ENCODE measurements around the gene BRCA1. TPM values are rescaled to one million over a fixed set of nuclear protein-coding genes. Genes with fewer than 3 reads are reported as not detected.
A peak's percentile ranks its signal among the peaks of the same experiment; 100 is the strongest.

The BRCA1 gene
- total and polyA plus RNA-seq, 2 donors (not counting 1 experiment from before 2014, with no cell fraction given), result 7.5 to 9.9 TPM

DNA sequence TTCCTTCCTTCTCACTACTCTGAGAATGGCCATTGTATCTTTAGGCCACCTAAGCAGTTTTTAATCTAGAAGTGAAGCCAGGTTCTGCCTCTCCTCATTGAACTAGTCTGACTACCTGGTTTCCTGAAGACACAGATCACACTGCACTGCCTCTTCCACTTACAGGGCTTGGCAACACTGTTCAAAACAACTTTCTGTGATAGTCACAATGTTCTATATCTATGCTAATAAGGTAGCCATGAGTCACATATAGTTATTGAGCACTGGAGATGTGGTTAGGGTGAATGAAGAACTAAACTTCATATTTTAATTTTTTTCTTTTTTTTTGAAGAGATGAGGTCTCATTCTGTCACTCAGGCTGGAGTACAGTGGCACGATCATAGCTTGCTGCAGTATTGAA, 73.2 kb downstream of the BRCA1 start:
- Histone ChIP-seq H3K4me3 (replicated peaks in 1 of 4; ENCODE audit: control extremely low read depth in 1 of 4, insufficient read depth in 1 of 4, low read depth in 3 of 4, low read length in 4 of 4) (no peak overlapping the region), H3K36me3 (ENCODE audit: control insufficient read depth, insufficient read depth, low read length) (no peaks in the 10 kb centered on the region), H3K9me3 (ENCODE audit: control insufficient read depth, insufficient read depth, low read depth, low read length) (no peaks in the 10 kb centered on the region), H3K4me2 (ENCODE audit: extremely low read depth, insufficient read depth, low read length) (no peak overlapping the region), H4K20me1 (ENCODE audit: control insufficient read depth, extremely low read depth, insufficient read depth, low read length) (no peaks in the 10 kb centered on the region), H3K27me3 (ENCODE audit: control insufficient read depth, insufficient read depth, low read length) (no peaks in the 10 kb centered on the region), H2AFZ (ENCODE audit: low read length) (no peak overlapping the region), H3K4me1 (ENCODE audit: control insufficient read depth, extremely low read depth, insufficient read depth, low read length) (no peaks in the 10 kb centered on the region), H3K9ac (ENCODE audit: insufficient read depth, low read length) (no peak overlapping the region), H3K27ac (ENCODE audit: insufficient read depth, low read length) (no peak overlapping the region), H3K79me2 (ENCODE audit: control insufficient read depth, insufficient read depth, low read length) (no peaks in the 10 kb centered on the region)
- DNase-seq (ENCODE audit: low read depth in 2 of 2), result peak in 1 of 2 donors; percentile 19
- TF ChIP-seq, protein P1, sequence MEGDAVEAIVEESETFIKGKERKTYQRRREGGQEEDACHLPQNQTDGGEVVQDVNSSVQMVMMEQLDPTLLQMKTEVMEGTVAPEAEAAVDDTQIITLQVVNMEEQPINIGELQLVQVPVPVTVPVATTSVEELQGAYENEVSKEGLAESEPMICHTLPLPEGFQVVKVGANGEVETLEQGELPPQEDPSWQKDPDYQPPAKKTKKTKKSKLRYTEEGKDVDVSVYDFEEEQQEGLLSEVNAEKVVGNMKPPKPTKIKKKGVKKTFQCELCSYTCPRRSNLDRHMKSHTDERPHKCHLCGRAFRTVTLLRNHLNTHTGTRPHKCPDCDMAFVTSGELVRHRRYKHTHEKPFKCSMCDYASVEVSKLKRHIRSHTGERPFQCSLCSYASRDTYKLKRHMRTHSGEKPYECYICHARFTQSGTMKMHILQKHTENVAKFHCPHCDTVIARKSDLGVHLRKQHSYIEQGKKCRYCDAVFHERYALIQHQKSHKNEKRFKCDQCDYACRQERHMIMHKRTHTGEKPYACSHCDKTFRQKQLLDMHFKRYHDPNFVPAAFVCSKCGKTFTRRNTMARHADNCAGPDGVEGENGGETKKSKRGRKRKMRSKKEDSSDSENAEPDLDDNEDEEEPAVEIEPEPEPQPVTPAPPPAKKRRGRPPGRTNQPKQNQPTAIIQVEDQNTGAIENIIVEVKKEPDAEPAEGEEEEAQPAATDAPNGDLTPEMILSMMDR (conservative IDR thresholded peaks at IDR 0.05 in 1 of 2, IDR thresholded peaks at IDR 0.05 in 1 of 2; ENCODE audit: low read depth in 1 of 2, low read length in 2 of 2), result no peak
- no peak for TF ChIP-seq EZH2 (IDR thresholded peaks at IDR 0.05; ENCODE audit: low read length, missing control alignments)

DNA sequence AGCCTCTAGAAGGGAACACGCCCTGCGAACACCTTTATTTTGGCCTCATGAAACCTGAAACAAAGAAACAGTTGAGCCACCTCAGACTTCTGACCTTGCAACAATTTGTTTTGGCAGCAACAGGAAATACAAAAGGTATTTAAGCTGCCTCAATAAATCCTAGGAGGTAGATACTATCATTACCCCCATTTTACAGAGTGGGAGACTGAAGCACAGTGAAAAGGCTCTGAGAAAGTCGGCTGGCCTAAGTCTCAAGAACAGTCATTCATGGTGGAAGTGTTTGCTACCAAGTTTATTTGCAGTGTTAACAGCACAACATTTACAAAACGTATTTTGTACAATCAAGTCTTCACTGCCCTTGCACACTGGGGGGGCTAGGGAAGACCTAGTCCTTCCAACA, 81.1 kb downstream of the BRCA1 start:
- no peak for TF ChIP-seq EZH2 (IDR thresholded peaks at IDR 0.05; ENCODE audit: low read length, missing control alignments)
- TF ChIP-seq, protein P1 (conservative IDR thresholded peaks at IDR 0.05 in 1 of 2, IDR thresholded peaks at IDR 0.05 in 1 of 2; ENCODE audit: low read depth in 1 of 2, low read length in 2 of 2), result no peak
- Histone ChIP-seq H3K4me3 (replicated peaks in 1 of 4; ENCODE audit: control extremely low read depth in 1 of 4, insufficient read depth in 1 of 4, low read depth in 3 of 4, low read length in 4 of 4) (no peak overlapping the region), H3K4me1 (ENCODE audit: control insufficient read depth, extremely low read depth, insufficient read depth, low read length) (no peaks in the 10 kb centered on the region), H2AFZ (ENCODE audit: low read length) (no peak overlapping the region), H3K27ac (ENCODE audit: insufficient read depth, low read length) (no peak overlapping the region), H4K20me1 (ENCODE audit: control insufficient read depth, extremely low read depth, insufficient read depth, low read length) (no peaks in the 10 kb centered on the region), H3K9me3 (ENCODE audit: control insufficient read depth, insufficient read depth, low read depth, low read length) (no peaks in the 10 kb centered on the region), H3K79me2 (ENCODE audit: control insufficient read depth, insufficient read depth, low read length) (no peaks in the 10 kb centered on the region), H3K4me2 (ENCODE audit: extremely low read depth, insufficient read depth, low read length) (no peak overlapping the region), H3K36me3 (ENCODE audit: control insufficient read depth, insufficient read depth, low read length) (no peaks in the 10 kb centered on the region), H3K9ac (ENCODE audit: insufficient read depth, low read length) (no peak overlapping the region), H3K27me3 (ENCODE audit: control insufficient read depth, insufficient read depth, low read length) (no peaks in the 10 kb centered on the region)
- DNase-seq (ENCODE audit: low read depth in 2 of 2), result no peak

GRCh38 chr17:43043307-43043706, 81.9 kb downstream of the BRCA1 start:
- no peak overlapping the region for H3K4me2 ChIP-seq (ENCODE audit: extremely low read depth, insufficient read depth, low read length)
- H3K36me3 ChIP-seq (ENCODE audit: control insufficient read depth, insufficient read depth, low read length), result no peaks in the 10 kb centered on the region
- H3K79me2 ChIP-seq (ENCODE audit: control insufficient read depth, insufficient read depth, low read length), result no peaks in the 10 kb centered on the region
- no peaks in the 10 kb centered on the region for H4K20me1 ChIP-seq (ENCODE audit: control insufficient read depth, extremely low read depth, insufficient read depth, low read length)
- no peak overlapping the region for H3K9ac ChIP-seq (ENCODE audit: insufficient read depth, low read length)
- no peak overlapping the region for H3K4me3 ChIP-seq (replicated peaks in 1 of 4; ENCODE audit: control extremely low read depth in 1 of 4, insufficient read depth in 1 of 4, low read depth in 3 of 4, low read length in 4 of 4)
- no peak for TF ChIP-seq EZH2 (IDR thresholded peaks at IDR 0.05; ENCODE audit: low read length, missing control alignments)
- TF ChIP-seq, protein P1 (conservative IDR thresholded peaks at IDR 0.05 in 1 of 2, IDR thresholded peaks at IDR 0.05 in 1 of 2; ENCODE audit: low read depth in 1 of 2, low read length in 2 of 2), result no peak
- DNase-seq (ENCODE audit: low read depth in 2 of 2), result peak in 1 of 2 donors; percentile 33
- H3K9me3 ChIP-seq (ENCODE audit: control insufficient read depth, insufficient read depth, low read depth, low read length), result no peaks in the 10 kb centered on the region
- H3K27ac ChIP-seq (ENCODE audit: insufficient read depth, low read length), result no peak overlapping the region
- no peaks in the 10 kb centered on the region for H3K4me1 ChIP-seq (ENCODE audit: control insufficient read depth, extremely low read depth, insufficient read depth, low read length)
- no peak overlapping the region for H2AFZ ChIP-seq (ENCODE audit: low read length)
- H3K27me3 ChIP-seq (ENCODE audit: control insufficient read depth, insufficient read depth, low read length), result no peaks in the 10 kb centered on the region

Measured in fibroblast of lung (primary cell).